Left colon (tissue), 2 donors: ENCODE data around the gene NFILZ. TPM values are rescaled to one million over a fixed set of nuclear protein-coding genes. Genes with fewer than 3 reads are reported as not detected.

Experiments
- ATAC-seq: fragments of 200-7000 bp; cut with Tn5 transposase; one replicate; pipeline ENCODE4 v1.9.1; 2020; ENCODE audit warnings: mild to moderate bottlenecking, moderate library complexity
- DNase-seq, 2 donors: peaks; one replicate each; pipeline ENCODE4 v3.0.0-alpha.2; 2020
- intact Hi-C, 2 donors: fragments of 100-400 bp; cut with DNase I in 1 of 2; cut with micrococcal nuclease in 1 of 2; formaldehyde crosslinking; loops; one replicate each; pipeline versions ENCODE4 v1.11.2 to v1.14.0; 2022; cut with DNase I, micrococcal nuclease
- total RNA-seq, 2 donors: library from RNA; stranded (reverse); fragmentation: NEBNext Ultra II Directional; extraction: Animal tissue kit (Norgen Biotek cat#: 25700); gene quantifications; one replicate each; pipeline ENCODE4 v1.2.1, GENCODE V29; 2021
- donor health status: DM: no; HTN: no; CAD: no.
- donor health status: DM: yes; HTN: yes; CAD: no.

NFILZ gene
- total RNA-seq, 2 donors from 2014 or later, result not detected

- intact Hi-C loops, result no loop called here
- ATAC-seq, result no peak
Measured at GRCh38 chr19:8665468-8666213, 35.2 kb downstream of the NFILZ start.

GRCh38 chr19:8666814-8667405 lies 36.5 kb downstream of the NFILZ start:
- intact Hi-C loops, result no loop called here
- DNase-seq (no peak), ATAC-seq (no peak)

More at GRCh38 chr19:8665468-8666213, 35.2 kb downstream of the NFILZ start:
- DNase-seq, result no peak

GRCh38 chr19:8673276-8673891 lies 43.0 kb downstream of the NFILZ start:
- ATAC-seq, result no peak
- intact Hi-C loops, result no loop called here
- DNase-seq, result no peak

- ATAC-seq (no peak), DNase-seq (no peak)
- intact Hi-C loops, result no loop called here
Measured at GRCh38 chr19:8675066-8675465, 44.6 kb downstream of the NFILZ start.

- ATAC-seq (no peak), DNase-seq (no peak)
- intact Hi-C loops, result no loop called here
Measured at GRCh38 chr19:8678244-8678807, 47.9 kb downstream of the NFILZ start.

Other genes with a start within 250 kb of the NFILZ start
- gene RAB11B, start 240.3 kb upstream of the NFILZ start, total RNA-seq, result 100 to 1,000 TPM; 112 to 135 TPM
- gene MARCHF2, start 217.3 kb upstream of the NFILZ start, total RNA-seq, result 10 to 100 TPM; 27.2 to 46.6 TPM
- gene HNRNPM, start 185.7 kb upstream of the NFILZ start, total RNA-seq, result 100 to 1,000 TPM in 1 of 2 donors, 10 to 100 TPM in 1; 99.8 to 136 TPM
- gene PRAM1, start 128.0 kb upstream of the NFILZ start, total RNA-seq, result under 1 TPM; 0.46 to 0.70 TPM
- 10 to 100 TPM; 22.1 to 22.4 TPM for gene ZNF414, start 116.5 kb upstream of the NFILZ start, total RNA-seq
- gene MYO1F, start 53.2 kb upstream of the NFILZ start, total RNA-seq, result 10 to 100 TPM in 1 of 2 donors, 1 to 10 TPM in 1; 5.4 to 12.1 TPM
- gene ADAMTS10, start 19.9 kb upstream of the NFILZ start, total RNA-seq, result 1 to 10 TPM; 4.2 to 8.9 TPM
- gene ACTL9, start 68.2 kb downstream of the NFILZ start, total RNA-seq, result not detected
- not detected for gene OR2Z1, start 91.0 kb downstream of the NFILZ start, total RNA-seq
- gene ZNF558, start 201.7 kb downstream of the NFILZ start, total RNA-seq, result 10 to 100 TPM; 17.2 to 18.3 TPM
- gene MBD3L1, start 201.7 kb downstream of the NFILZ start, total RNA-seq, result not detected